SIG-M5 (cell line): ENCODE measurements around the gene TAF10.
A peak's percentile ranks its signal among the peaks of the same experiment; 100 is the strongest.

ENCODE experiments used
- DNase-seq: peaks from one replicate; lab custom pipeline; 2025; lab: John Stamatoyannopoulos, UW

Gene TAF10

GRCh38 chr11:6623391-6624363 is 11.7 kb upstream of the TAF10 start:
- no peak for DNase-seq

DNA sequence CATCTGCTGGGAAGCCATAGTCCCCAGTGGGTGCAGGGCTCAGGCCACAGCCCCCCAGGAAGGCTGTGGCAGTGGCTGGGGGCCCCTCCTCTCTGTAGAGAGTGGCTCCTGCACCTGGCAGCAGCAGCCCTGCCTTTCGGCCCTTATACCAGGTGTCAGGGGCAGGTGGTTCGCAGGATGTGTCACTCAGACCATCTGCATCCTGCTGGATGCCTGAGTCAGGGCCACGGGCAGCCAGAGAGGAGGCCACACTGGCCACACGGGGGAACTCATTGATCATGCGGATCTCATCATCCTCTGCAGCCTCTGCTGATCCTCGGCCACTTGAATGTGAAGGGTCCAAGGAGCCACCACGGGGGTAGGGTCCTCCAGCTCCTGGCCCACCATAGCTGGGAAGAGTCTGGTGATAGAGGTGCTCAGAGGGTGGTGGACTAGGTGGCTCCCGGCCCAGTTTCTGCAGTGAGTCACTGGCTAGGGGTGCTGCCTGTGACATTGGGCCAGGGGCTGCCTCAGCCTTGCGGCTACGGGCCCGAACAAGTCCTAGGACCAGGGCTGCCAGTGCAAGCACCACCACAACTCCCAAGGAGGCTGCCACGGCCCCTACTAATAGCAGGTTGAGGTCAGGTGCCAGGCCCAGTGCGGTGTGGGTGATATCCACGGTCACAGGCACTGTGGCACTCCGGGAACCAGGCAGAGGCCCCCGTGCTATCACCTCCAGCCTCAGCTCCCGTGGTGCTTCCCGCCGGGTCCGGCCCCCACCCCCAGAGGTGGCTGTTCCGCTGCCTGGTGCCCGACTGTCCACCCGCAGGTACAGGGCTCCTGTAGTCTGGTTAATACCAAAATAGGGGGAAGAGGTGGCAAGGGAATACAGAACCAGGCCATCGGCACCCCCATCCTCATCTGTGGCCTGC is 10.5 kb upstream of the TAF10 start:
- DNase-seq = no peak

GRCh38 chr11:6621711-6622211 is 9.7 kb upstream of the TAF10 start:
- DNase-seq = no peak

DNA sequence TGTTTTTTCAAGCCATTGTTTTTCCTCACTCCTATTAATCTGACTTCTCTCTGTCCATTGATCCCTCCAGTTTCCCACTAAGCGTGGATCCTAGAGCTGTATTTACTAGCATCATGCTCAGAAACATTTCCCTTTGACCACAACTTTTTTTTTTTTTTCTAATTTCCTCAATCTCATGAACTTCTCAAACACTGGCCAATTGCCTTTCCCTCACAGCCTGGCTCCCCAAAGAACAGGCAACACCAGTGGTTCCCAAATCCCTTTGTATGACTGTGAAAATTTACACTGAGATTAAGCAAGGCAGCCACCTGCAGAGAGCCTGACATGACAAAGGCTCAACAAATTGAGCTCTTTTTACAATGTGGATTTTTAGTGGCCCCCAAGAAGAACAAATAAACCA is 8.6 kb upstream of the TAF10 start:
- no peak for DNase-seq

DNA sequence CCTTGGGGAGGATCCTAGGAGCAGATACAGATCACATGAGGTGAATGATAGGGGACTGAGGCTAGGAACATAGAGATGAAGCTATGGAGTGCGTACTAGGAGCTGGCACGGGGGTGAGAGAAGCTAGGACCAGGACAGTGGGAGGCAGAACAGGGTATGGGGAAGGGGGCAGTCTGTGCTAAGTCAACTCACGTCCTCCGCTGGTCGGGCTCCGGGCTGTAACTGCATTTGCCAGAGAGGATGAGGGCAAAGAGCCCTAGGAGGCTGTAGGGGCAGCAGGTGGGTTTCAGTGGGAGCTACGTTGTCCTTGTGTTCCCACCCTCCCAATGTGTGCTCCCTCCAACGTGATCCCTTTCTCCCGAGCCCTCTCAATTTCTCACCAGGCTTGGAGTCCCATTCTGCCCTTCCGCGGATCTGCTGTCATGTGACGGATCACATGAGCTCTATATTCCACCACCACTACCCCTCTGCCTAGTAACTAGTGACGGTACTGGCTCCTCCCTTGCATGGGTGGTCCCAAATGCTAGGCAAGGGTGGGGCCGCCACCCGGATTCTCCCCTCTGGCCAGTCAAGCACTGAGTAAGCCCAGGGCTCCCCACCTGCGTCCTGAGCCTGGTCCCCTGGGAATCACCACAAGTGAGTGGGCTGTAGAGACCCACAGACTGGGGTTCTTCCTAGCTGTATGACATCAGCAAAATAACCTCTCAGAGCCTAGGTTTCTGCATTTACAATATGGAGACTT is 7.2 kb upstream of the TAF10 start, which contains the start of gene TPP1:
Gene TPP1, minus strand, starts transcription at position 419 of the 742 bp plus-strand sequence. Its CDS starts 22 bp downstream, at position 397.
- DNase-seq = peak; percentile 23

DNA sequence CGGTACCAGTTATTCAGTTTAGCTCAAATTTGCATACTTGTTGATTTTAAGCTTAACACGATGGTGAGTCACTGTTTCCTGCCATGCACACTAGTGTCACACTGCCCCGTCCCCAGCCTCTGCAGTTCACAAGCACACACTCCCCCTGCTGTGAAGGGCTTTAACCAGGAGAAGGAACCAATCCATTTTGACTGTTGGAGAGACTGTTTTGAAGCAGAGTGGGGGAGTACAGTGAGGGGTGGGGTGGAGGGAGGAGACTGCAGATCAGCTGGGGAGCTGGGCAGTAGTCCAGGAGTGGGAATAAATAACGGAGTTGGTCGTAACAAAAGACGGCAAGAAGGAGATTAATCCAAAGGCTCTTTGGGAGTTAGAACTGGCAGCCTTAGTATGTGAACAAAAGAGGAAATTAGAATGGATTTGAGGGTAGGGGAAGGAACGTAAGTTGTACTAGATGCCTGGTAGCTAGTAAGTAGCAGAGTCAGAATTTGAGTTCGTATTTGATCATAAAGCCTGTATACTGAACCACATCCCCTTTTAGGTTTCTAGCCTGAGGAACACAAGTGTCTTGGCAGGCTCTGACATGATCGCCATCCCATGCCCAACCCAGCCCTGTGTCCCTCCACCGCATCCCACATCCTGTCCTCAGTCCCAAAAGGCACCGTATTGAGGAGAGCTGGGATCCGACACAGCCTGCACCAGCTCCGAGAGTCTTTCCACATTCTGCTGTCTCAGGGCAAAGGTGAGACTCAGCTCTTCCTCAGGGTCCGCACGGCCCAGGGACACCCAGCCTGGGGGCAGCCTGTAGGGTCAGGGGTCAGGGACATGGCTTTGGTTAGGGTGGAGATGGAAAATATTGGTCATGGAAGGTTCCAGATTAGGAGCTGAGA is 6.3 kb upstream of the TAF10 start:
- DNase-seq = peak; percentile 72

DNA sequence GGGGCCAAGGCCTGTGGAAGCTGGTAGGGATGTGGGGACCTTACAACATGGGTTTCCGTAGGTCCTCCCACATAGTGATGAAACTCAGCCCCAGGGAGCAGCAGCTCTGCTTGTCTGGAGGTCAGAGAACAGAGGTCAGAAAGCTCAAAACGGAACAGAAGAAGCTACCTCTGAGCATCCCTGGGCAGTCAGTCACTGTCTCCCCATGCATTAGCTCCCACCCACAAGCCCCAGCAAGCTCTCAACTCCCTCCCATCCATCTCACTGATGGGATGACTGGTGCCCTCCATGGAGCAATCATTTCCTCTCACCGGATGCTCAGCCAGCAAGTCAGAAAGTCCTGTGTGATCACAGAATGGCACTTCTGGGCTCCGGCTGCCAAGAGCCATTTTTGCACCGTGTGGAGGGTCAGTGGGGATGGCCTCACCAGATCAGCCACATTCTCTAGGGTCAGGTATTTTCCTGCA is 5.3 kb upstream of the TAF10 start:
- DNase-seq = peak; percentile 8

- DNase-seq = no peak
Measured at GRCh38 chr11:6616596-6617250, 4.7 kb upstream of the TAF10 start.

- no peak for DNase-seq
Measured at GRCh38 chr11:6615882-6616585, 4.0 kb upstream of the TAF10 start.

DNA sequence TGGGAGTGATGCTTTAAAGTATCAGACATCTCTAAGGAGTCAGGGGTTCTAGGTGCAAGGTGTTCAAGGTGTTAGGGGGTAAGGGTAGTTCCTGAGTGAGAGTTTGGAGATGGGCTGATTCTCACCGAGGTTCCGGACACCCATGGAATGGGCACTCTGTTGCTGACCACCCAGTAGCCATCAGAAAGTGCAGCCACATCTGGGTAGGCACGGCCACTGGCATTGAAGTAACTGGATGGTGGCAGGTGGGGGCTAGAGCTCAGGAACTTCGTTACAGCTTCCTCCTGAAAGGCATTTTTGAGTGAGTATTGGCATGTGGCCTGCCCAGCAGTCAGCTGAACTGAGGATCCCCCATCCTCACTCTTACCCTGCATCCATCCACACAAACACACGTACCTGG is 3.0 kb upstream of the TAF10 start:
- no peak for DNase-seq

GRCh38 chr11:6614446-6614845 is 2.4 kb upstream of the TAF10 start:
- DNase-seq = no peak

GRCh38 chr11:6613496-6613895 is 1.5 kb upstream of the TAF10 start:
- DNase-seq = no peak

- no peak for DNase-seq
Measured at GRCh38 chr11:6611963-6612212, 128 bp downstream of the TAF10 start.

- DNase-seq = no peak
Measured at GRCh38 chr11:6611092-6611962, 689 bp downstream of the TAF10 start.

DNA sequence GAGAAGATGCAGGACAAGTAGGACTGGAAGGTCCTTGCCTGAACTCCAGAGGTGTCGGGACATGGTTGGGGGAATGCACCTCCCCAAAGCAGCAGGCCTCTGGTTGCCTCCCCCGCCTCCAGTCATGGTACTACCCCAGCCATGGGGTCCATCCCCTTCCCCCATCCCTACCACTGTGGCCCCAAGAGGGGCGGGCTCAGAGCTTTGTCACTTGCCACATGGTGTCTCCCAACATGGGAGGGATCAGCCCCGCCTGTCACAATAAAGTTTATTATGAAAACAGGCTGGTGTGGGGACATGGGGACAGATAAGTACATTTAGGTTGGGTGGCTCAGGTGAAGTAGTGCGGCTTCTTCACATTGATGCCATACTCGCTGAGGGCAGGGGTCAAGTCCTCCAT is 1.4 kb downstream of the TAF10 start:
- DNase-seq = no peak

DNA sequence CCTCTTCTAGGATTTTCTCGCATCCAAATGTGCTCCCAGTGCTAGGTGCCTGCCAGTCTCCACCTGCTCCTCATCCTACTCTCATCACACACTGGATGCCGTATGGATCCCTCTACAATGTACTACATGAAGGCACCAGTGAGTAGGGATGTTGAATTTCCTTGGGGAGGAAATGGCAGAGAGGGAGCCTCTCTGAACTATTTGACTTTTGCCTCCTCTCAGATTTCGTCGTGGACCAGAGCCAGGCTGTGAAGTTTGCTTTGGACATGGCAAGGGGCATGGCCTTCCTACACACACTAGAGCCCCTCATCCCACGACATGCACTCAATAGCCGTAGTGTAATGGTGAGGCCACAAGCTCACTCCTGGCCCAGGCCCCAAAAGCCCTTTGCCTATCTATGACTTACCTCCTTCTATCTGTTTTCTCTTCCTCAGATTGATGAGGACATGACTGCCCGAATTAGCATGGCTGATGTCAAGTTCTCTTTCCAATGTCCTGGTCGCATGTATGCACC is 2.5 kb downstream of the TAF10 start:
- DNase-seq = no peak

GRCh38 chr11:6608726-6609501 is 3.1 kb downstream of the TAF10 start:
- DNase-seq = no peak

DNA sequence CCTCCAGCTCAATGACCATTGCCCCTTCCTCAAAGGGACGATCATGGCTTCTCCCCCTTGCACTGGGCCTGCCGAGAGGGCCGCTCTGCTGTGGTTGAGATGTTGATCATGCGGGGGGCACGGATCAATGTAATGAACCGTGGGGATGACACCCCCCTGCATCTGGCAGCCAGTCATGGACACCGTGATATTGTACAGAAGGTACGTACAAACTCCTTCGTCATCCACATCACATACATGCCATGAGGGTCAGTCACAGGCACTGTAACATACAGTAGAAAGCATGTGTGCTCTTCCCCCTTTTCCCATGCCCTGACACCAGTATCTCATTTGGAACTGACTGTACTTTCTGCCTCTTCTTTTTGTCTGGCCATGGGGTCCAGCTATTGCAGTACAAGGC is 4.0 kb downstream of the TAF10 start:
- no peak for DNase-seq
